WERI-Rb-1 (cell line): ENCODE data around the gene SLC25A41.

Source experiments
- DNase-seq: peaks from one replicate; pipeline ENCODE4 v3.0.0-alpha.2; 2020
- H3K27ac ChIP-seq: fragments of 250-450 bp; sonication (Bioruptor Pico); 2 replicates; pipeline ENCODE4 v1.5.1; 2020; ENCODE audit warnings: mild to moderate bottlenecking, moderate library complexity
- H3K27me3 ChIP-seq: fragments of 250-450 bp; sonication (Bioruptor Pico); 2 replicates; pipeline ENCODE4 v1.5.1; 2021; ENCODE audit warnings: mild to moderate bottlenecking, low read depth, moderate library complexity; ENCODE audit not compliant: insufficient read depth, severe bottlenecking
- H3K36me3 ChIP-seq: fragments of 250-450 bp; sonication (Bioruptor Pico); 2 replicates; pipeline ENCODE4 v1.5.1; 2020; ENCODE audit warnings: mild to moderate bottlenecking, moderate library complexity
- H3K4me3 ChIP-seq: 2 replicates; pipeline ENCODE4 v1.5.1; 2011; ENCODE audit warnings: low read depth, mild to moderate bottlenecking, control low read depth, low read length
- H3K9me3 ChIP-seq: fragments of 250-450 bp; sonication (Bioruptor Pico); 2 replicates; pipeline ENCODE4 v1.5.1; 2021; ENCODE audit warnings: mild to moderate bottlenecking, moderate library complexity; ENCODE audit not compliant: severe bottlenecking
- TF ChIP-seq, protein P1 (sequence below): IDR thresholded peaks from 2 replicates; pipeline ENCODE4 v1.5.1; 2011; ENCODE audit warnings: low read depth, mild to moderate bottlenecking, control low read depth, inconsistent platforms, low read length

Gene SLC25A41

DNA sequence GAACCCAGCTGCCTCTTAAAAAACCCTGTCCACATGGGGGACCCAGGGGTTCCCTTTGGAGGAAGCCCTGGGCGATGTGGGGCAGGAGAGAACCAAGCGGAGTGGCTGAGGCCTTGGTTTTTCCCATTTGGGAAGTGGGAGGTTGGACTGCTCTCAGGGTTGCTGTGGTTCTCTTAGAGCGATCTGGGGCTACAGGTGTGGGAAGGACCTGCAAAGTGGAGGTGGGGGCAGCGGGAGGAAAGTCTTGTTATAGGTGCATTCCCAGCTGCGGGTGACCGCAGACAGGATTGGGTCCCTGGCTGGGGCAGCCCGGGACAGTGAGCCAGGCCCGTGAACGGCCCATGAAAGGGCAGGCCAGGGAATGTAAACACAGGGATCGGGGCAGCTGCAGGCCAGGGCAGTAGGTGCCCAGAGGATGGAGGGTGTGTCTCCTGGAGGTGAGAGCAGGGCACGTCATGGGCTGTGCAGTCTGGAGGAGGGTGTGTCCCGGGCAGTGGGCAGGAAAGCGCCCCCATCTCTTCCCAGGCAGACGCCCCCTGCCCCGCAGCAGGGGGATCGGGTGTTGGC, 25.2 kb upstream of the SLC25A41 start:
- no peak for DNase-seq
- Histone ChIP-seq H3K4me3 (peak overlapping the region; percentile 80), H3K9me3 (peaks cover 11% of the 10 kb centered on the region), H3K27me3 (no peaks in the 10 kb centered on the region), H3K27ac (no peak overlapping the region), H3K36me3 (peaks cover 24% of the 10 kb centered on the region)
- TF ChIP-seq, protein P1, sequence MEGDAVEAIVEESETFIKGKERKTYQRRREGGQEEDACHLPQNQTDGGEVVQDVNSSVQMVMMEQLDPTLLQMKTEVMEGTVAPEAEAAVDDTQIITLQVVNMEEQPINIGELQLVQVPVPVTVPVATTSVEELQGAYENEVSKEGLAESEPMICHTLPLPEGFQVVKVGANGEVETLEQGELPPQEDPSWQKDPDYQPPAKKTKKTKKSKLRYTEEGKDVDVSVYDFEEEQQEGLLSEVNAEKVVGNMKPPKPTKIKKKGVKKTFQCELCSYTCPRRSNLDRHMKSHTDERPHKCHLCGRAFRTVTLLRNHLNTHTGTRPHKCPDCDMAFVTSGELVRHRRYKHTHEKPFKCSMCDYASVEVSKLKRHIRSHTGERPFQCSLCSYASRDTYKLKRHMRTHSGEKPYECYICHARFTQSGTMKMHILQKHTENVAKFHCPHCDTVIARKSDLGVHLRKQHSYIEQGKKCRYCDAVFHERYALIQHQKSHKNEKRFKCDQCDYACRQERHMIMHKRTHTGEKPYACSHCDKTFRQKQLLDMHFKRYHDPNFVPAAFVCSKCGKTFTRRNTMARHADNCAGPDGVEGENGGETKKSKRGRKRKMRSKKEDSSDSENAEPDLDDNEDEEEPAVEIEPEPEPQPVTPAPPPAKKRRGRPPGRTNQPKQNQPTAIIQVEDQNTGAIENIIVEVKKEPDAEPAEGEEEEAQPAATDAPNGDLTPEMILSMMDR: no peak

DNA sequence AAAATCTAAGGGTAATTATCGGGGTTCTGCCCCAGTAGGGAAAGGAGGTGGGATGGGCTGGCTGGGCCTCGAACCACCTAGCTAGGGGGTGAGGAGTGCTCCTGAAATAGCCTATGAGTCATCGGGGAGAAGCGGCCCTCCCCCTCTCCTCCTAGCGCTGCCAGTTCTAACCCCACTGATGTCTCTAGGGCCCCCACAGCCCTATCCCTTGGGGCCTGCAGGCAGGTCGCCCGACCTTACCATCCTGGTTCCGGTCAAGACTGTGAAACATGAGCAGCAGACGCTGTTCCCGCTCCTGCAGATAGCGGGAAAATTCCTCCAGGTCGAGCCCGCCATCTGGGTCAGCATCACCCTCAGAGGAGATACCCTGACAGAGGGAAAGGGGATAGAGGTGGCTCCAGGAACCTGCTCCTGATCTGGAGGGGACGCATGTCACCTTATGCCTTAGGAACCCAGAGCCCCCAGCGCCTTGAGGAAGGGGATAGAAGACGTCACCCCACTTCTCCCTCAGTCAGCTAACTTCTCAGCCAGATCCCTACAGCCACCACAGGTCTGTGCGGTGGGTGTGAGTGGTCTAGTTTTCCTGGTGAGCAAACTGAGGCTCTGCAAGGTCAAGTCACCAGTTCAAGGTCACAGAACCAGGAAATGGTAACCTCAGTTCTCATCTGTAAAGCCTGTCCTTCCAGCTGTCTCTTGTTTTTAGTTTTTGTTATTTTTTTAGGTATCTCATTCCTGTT, 24.6 kb upstream of the SLC25A41 start:
- no peak for DNase-seq
- Histone ChIP-seq H3K27me3 (no peaks in the 10 kb centered on the region), H3K4me3 (no peak overlapping the region), H3K36me3 (peaks cover 29% of the 10 kb centered on the region), H3K27ac (no peak overlapping the region), H3K9me3 (peaks cover 11% of the 10 kb centered on the region)
- TF ChIP-seq, protein P1: no peak

DNA sequence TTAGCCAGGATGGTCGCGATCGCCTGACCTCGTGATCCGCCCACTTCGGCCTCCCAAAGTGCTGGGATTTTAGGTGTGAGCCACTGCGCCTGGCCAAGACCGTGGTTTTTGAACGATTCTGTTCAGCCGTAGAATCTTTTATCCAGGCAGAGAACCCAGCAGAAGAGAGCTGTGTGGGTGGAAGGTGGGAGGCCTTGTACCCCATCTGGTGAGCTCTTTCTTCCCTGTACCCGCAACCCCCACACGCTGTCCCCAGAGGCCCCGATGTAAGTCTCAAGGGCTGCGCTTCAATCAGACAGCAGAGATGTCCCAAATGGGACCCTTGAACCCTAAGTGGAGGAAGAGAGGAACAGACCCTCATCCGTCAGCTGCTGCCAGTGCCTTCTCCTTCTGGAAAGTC, 22.4 kb upstream of the SLC25A41 start:
- no peak for DNase-seq
- H3K9me3 ChIP-seq: peaks cover 11% of the 10 kb centered on the region
- peaks cover 34% of the 10 kb centered on the region for H3K36me3 ChIP-seq
- TF ChIP-seq, protein P1: no peak
- no peak overlapping the region for H3K4me3 ChIP-seq
- no peaks in the 10 kb centered on the region for H3K27me3 ChIP-seq
- no peak overlapping the region for H3K27ac ChIP-seq

DNA sequence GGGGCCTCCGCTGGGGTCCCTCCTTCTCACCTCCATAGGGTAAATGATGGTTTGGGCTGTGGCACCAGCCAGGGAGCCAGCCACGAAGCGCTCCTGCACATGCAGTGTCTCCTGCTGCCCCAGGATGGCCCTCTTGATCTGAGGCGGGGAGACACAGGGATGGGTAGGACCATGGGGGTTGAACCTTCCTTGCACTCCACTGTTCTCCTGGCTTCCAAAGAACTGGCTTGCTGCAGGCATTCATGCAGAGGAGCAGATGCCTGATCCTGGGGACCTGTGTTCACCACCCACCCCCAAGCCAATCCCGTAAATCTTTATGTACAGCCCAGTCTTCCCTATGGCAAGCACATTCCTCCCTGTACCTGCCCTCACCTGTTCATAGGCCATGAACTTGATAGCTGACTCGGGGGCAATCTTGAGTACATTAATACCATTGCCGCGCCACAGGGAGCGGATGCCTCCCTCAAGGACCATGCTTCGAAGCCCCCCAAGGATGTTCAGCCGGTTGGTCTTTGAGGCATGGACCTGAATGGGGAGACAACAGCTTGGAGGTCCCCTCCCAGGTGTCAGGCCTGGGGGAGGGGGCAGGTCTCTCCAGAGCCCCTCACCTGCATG, 20.5 kb upstream of the SLC25A41 start:
- no peak for DNase-seq
- H3K27ac ChIP-seq: no peak overlapping the region
- H3K36me3 ChIP-seq: peaks cover 34% of the 10 kb centered on the region
- H3K4me3 ChIP-seq: no peak overlapping the region
- peaks cover 11% of the 10 kb centered on the region for H3K9me3 ChIP-seq
- TF ChIP-seq, protein P1: no peak
- H3K27me3 ChIP-seq: no peaks in the 10 kb centered on the region

DNA sequence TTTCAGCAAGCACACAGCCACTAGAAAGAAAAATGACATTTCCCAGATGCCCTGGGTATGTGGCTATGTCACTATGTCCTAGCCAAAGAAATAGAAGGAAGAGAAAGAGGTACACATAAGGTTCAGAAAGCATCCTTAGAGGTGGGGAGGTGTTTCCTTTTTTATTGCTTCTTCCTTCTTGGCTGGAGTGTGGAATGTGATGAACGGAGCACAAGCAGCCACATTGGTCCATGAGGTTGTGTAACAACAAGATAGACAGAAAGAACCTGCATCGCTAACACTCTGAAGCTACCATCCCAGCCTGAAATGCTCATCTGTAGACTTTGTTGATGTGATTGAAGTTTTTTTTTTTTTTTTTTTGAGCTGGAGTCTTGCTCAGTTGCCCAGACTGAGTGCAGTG, 19.3 kb upstream of the SLC25A41 start:
- peaks cover 11% of the 10 kb centered on the region for H3K9me3 ChIP-seq
- no peak for DNase-seq
- TF ChIP-seq, protein P1: no peak

More for the DNA sequence above, 19.3 kb upstream of the SLC25A41 start:
- Histone ChIP-seq H3K27me3 (no peaks in the 10 kb centered on the region), H3K36me3 (peaks cover 34% of the 10 kb centered on the region), H3K27ac (no peak overlapping the region), H3K4me3 (no peak overlapping the region)
